Measurements from ENCODE around the gene CEP83. TPM values are rescaled to one million over a fixed set of nuclear protein-coding genes. Genes with fewer than 3 reads are reported as not detected.

CEP83 gene
- total and polyA plus RNA-seq, 9 of the 15 experiments (the other 6 are each of a cell fraction or from before 2014, with no cell fraction given) = 5.3 to 40.5 (median 31.3) TPM

- TF ChIP-seq PKNOX1 (IDR thresholded peaks at IDR 0.05) (peak; percentile 75), ARID3A (IDR thresholded peaks at IDR 0.05; ENCODE audit: borderline replicate concordance, low read depth, low read length) (no peak), TCF3 (CRISPR knock-in tag; IDR thresholded peaks at IDR 0.05) (peak; percentile 64), FOXP4 (CRISPR knock-in tag; IDR thresholded peaks at IDR 0.05; ENCODE audit: borderline replicate concordance) (no peak), NR4A1 (CRISPR knock-in tag; IDR thresholded peaks at IDR 0.05) (no peak), NR4A1 (tag; IDR thresholded peaks at IDR 0.05) (no peak)
These were observed 173.6 kb downstream of the CEP83 start (continued) for GRCh38 chr12:94285943-94286582.

Measured in K562 (cell line).